Right renal pelvis (tissue), 4 donors: ENCODE data around the gene SLC12A3. TPM values are rescaled to one million over a fixed set of nuclear protein-coding genes. Genes with fewer than 3 reads are reported as not detected.

Experiments
- DNase-seq, 4 donors: peaks; one replicate each; pipeline ENCODE4 v3.0.0-alpha.2; 2013; ENCODE audit warnings: low read depth in 4 of 4, low spot score in 3 of 4, missing footprints in 1 of 4
- polyA plus RNA-seq, 4 donors: library from polyadenylated mRNA; unstranded; fragments of 120-200 nt; gene quantifications; one replicate each; pipeline ENCODE4 v1.2.1, GENCODE V29; 2013; ENCODE audit not compliant: insufficient read length in 4 of 4

SLC12A3 gene
- polyA plus RNA-seq, 4 donors: 36.4 to 58.0 (median 44.9) TPM

DNA sequence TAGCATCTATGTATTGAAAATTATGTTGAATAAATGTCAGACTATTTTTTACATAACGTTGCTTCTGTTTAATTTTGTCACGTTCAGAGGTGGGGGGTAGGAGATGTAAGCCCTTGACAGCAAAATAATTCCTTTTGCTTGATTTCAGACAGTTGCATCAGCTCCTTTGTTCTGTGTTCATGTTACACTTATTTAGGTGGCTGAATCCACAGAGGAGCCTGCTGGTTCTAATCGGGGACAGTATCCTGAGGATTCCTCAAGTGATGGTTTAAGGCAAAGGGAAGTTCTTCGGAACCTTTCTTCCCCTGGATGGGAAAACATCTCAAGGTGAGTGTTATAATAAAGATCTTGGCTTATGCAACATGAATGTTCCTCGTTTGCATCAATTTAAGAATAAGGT is 71.5 kb downstream of the SLC12A3 start:
- DNase-seq: no peak

DNA sequence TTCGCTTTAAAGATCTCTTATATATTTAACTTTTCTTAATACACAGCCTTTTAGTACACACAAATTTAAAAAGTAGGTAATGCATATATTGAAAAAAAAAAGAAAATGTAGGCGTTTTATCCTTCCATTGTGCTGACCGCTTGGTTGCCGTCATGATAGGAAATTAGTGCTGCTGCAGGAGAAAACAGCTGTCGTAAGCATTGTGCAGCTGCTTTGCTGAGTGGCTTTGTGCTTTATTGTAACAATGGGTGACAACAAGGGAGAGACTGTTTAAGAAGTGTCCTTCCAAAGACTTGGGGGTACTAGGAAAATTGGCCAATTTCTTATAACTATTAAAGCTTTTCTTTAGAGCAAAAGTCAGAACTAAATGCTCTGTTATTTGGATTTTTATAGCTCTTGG is 71.9 kb downstream of the SLC12A3 start:
- no peak for DNase-seq

DNA sequence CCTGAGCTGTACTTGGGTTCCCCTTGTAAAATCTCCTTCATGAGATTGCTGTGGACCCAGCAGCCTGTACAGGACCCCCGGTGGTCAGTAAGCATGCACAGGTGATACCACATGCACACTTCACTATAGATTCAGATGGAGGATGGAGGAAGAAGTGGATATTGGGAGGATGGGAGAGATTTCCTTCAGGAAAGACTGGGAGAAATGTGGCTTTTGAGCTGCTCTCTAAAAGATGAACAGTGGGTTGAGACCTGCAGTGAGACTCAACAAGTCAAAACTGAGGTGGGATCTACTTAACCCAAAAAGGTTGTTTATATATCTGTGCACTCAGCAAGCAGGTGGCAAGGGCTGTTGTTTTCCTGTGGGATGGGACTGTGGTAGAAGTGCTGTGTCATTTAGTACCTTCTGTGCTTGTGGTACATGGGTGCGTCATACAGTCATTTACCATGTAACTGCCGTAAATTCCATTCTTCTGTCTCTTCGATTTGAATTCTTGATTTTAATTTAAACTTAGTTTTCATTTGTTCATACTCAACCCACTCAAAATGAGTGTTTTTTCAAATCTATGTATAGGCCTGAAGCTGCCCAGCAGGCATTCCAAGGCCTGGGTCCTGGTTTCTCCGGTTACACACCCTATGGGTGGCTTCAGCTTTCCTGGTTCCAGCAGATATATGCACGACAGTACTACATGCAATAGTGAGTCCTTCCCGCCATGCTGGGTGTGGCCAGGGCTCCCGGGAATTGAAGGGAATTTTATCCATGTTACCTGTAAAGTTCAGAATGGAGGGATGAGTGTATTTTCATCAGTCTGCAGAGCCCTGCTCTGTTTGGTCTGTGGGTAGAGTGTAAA is 73.9 kb downstream of the SLC12A3 start:
- DNase-seq: no peak

DNA sequence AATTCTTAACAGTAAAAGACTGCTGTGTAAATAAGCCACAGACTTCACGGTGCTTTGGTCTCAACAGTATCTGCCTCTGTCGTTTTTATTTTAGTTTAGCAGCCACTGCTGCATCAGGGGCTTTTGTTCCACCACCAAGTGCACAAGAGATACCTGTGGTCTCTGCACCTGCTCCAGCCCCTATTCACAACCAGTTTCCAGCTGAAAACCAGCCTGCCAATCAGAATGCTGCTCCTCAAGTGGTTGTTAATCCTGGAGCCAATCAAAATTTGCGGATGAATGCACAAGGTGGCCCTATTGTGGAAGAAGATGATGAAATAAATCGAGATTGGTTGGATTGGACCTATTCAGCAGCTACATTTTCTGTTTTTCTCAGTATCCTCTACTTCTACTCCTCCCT is 74.8 kb downstream of the SLC12A3 start:
- no peak for DNase-seq

DNA sequence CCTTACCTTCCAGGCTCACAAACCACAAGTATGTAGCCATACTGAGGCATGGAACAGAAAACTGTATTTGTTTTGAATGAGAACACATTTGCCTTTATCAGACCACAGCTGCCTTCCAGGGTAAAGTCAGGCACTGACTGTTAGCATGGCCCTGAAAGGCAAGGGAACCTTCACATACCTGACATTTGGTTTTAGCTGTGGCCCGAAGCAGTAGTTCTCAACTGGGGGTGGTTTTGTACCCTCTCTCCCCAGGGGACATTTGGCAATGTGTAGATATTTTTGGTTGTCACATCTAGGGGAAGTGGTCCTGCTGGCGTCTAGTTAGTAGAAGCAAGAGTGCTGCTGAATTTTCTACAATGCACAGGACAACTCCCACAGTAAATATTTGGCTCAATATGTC is 76.1 kb downstream of the SLC12A3 start:
- no peak for DNase-seq

DNA sequence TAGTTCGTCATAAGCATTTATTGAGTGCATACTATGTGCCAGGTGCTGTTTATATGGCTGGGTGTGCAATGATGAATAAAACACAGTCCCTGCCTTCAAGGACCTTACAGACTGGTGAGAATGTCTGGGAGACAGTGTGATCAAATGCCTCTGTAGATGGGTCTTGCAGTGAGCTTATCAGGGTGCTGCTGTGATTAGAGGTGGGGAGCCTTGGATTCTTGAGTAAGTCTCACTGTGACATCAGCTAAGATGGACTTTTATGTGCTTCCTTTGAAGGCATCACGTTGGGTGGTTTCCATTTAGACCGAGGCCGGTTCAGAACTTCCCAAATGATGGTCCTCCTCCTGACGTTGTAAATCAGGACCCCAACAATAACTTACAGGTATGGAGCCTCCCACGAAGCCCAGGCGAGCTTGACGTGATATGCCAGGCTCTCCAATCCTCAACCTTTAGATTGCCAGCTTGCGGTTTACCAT is 76.9 kb downstream of the SLC12A3 start:
- no peak for DNase-seq

DNA sequence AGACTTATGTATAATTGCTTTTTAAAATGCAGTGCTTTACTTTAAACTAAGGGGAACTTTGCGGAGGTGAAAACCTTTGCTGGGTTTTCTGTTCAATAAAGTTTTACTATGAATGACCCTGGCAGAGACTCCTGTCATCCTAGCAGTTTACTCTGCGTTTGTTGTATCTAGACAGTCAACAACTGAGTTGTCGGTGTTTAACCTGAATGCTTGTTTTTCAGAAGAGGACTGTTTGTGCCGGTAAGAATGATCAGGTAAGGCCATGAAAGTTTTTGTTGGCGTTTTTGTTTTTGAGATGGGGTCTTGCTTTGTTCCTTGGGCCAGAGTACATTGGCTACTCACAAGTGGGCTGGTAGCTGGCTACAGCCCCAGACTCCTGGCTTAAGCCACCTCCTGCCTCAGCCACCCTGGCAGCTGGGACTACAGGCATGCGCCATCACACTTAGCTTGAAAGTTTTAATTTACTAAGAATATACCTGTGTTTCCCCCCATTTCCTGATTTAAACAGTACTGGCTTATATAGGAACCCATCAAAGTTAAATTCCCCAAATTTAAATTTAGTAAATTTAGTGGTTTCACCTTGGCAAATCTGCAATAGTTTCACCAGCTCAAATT is 78.9 kb downstream of the SLC12A3 start:
- DNase-seq: no peak

DNA sequence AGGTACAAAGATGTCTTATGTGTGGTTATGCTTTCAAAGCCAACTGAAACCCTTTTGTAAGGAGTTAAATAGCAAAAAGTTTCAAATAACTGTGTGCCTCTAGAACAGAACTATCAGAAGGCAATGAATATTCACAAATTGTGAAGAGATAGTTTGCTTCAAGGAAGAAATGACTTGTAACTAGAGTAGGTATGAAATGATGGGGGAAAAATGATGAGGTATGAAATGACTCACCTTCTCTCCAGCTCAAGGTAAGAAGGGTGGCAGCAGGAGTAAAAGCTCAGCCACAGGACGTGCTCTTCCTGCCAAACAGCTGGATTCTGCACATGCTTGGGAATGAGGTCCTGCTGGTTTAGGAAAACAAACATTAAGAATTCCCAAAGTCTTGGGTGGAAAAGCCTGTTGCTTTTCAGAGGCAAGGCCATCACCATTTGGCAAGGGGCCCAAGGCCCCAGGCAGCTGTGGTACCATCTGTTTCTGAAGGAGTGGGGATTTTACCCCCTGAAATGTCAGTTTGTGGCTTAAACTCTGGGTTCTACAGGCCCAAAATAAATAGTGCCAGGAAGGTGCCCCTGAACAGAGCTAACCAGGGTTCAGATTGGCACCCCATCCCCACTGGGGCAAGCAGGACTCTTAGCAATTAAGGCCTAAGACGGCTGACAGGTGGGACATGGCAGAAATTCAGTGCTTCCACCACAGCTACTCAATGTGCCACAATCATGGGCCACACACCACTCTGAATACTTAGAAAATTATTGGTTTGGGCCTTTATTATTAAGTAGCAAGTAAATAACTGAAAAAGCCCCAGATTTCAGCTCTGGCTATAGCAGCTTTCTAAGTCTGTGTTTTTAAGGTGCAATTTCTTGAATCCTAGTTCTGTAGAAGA is 80.2 kb downstream of the SLC12A3 start:
- no peak for DNase-seq

DNA sequence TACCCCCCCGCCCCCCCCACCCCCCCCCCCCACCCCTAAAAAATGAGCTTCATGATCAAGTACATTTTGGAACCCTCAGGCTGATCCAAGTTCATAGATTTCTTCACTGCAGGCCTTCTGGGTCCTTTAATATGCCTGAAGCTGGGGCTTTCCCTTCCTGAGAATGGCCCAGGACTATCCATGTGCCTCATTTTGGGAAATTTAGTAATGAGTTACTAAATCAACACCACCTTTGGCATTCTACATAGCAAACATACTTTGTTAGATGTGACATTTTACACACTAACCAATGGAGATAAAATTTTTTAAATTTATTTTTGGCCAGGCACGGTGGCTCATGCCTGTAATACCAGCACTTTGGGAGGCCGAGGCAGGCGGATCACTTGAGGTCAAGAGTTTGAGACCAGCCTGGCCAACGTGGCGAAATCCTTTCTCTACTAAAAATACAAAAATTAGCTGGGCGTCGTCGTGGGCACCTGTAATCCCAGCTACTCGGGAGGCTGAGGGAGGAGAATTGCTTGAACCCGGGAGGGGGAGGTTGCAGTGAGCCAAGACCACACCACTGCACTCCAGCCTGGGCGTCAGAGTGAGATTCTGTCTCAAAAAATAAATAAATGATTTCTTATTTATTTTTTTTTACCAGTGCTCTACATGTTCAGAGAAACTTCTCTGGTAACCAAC is 81.0 kb downstream of the SLC12A3 start:
- no peak for DNase-seq

DNA sequence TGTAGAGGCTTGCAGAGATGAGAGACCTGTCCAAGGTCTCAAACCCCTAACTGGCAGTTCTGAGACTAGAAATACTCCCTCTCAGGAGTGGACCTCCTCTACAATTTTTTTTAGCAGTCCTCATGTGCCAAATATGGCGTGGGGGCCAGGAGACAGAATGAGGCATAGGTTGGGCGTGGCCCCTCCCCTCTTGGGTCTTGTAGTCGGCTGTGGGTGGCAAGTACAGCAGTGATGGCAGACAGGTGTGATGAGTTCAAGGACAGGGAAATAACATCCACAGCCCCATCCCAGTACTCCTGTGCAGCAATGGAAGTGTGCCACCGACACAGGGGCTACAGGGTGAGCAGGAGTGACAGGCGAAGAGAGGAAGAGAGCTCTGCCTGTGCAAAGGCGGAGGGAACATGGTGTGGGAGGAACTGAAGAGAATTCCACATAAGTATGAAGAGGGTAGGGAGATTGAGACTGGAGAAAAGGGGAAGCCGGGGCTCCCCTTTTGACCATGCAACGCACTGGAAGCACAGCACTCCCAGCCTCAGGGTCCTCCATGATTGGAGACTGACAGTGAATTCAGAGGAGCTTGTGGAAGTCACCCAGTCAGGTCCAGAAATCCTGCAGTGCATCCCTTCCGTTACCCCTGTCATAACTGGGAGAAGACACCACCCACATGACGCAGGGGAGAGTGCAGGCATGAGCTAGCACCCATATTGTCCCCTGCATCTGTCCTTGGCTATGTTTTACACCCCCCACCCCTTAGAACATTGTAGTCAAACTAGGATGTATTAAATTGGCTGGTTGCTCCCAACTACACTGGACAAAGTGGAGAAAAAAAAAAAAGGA is 82.0 kb downstream of the SLC12A3 start:
- DNase-seq: no peak

DNA sequence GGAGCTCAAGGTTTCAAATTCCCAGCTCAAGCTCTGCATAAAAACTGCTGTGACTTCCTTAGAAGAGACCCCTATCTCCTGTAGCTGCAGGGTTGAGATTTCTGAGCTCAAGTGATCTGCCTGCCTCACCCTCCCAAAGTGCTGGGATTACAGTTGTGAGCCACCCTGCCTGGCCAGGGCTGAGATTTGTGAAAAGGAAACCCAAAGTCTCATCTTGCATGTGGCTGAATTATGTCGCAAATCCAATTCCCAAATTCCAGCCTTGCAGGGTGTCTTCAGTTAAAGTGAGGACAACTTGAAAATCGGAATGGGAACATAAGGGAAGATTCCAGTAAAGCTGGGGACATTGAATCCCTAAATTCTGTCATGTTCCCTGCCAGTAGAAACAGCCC is 82.6 kb downstream of the SLC12A3 start:
- DNase-seq: no peak

DNA sequence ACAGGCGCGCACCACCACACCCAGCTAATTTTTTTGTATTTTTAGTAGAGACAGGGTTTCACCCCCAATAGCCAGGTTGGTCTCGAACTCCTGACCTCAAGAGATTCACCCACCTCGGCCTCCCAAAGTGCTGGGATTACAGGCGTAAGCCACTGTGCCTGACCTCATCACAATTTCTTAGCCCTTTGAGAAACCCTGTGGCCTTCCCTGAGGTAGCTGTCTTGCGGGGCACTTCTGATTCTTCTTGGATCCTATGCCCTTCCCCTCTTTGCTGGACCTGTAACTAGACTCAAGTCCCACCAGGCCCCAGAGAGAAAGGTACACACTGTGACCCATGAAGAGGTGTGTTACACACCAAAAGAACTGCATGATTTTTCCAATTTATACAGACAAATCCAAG is 83.2 kb downstream of the SLC12A3 start:
- no peak for DNase-seq

DNA sequence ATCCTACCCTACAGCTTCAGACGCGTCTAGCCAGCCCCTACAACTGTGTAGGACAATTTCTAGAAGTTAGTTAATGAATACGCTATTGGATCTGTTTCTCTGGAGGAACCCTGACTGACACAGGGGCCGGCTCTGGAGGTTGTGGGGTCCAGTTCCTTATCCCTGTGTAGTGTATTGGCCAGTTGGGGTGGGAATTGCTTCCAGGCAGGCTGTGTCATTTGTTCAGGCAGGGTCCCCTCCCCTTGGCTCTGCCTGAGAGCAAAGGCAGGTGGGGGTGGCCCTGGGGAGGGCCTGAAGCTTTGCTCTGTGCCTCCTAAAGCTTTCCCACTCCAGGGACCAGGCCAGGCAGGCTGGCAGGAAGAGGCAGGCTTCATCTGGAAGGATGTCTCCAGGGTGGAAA is 85.0 kb downstream of the SLC12A3 start:
- no peak for DNase-seq

DNA sequence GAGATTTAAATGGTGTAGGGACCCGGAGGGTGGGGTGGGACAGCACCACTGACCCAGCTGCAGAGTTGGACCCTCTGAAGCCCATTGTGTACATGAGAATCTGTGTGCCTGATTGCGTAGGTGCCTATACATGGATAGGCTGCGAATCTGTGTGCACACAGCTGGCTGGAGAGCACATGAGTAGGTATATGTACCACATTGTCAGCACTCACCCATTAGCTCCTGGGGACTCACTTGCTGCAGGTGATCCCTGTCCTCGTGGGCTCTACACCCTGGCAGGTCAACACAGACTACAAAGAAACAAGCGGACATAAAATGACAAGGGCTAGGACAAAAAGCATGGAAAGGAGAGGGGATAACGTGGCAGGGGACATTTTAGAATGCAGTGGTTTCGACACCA is 85.4 kb downstream of the SLC12A3 start:
- no peak for DNase-seq

DNA sequence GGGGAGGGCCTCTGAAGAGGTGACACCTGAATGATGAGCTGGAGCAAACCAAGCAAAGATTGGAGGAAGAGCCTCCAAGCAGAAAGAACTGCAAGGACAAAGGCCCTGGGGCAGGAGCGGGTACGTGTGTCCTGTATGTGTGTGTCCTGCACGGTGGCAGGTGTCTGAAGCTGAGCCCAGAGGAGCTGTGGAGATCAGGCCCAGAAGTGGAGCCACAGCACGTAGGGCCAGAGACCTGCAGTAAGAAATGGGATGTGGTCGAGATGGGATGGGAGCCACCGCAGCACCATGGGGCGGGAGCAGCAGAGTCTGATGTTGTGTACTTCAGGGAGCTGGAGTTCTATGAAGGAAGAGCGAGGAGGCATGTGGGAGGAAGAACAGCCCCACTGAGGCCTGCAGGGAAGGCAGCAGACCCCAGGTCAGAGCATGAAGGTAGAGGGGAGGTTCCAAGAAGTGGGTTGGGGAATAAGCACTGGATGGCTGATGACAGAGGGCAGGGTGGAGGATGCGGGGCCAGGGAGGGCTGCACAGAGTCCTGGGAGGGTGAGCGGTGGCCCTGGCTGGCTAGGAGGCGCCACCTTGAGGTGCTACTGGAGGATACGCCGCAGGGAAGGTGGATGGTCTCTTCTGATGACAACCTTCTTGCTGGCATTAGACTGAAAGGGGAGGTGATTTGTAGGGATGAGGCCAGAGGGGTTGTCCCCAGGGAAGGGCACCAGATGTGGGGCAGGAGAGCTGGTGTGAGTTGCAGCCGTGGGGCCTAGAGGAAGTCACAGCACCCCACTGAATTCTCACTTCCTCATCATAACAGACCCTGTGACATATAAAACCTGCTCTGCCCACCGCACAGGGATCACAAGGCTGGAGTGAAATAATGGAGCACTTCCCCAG is 86.1 kb downstream of the SLC12A3 start:
- no peak for DNase-seq

DNA sequence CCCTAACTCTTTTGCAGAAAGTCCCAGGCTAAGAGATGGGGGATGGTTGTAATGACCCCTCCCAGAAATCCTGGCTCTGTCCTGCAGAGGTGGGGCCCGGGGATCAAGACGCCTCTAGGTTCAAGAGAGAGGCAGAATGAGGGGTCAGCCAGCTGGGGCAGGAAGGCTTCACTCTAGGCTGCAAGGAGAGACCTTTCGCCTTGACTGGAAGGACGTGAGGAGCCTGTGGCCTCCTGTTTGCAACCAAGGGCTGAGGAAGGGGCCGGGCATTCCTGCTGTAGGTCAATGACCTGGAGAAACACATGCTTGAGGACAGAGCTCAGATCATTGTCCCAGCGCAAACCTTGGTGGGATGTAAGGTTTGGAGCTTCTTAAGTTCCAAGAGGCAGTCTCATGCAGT is 88.0 kb downstream of the SLC12A3 start:
- no peak for DNase-seq

DNA sequence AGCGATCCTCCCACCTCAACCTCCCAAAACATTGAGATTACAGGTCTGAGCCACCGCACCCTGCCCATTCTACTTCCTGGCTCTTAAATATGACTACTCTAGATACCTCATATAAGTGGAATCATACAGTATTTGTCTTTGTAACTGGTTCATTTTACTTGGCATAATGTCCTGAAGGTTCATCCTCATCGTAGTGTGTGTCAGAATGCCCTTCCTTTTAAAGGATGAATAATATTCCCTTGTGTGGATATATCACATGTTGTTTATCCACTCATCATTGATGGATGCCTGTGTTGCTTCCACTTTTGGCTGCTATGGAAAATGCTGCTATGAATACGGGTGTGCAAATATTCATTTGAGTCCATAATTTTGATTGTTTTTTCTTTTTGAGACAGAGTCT is 91.1 kb downstream of the SLC12A3 start:
- DNase-seq: no peak

DNA sequence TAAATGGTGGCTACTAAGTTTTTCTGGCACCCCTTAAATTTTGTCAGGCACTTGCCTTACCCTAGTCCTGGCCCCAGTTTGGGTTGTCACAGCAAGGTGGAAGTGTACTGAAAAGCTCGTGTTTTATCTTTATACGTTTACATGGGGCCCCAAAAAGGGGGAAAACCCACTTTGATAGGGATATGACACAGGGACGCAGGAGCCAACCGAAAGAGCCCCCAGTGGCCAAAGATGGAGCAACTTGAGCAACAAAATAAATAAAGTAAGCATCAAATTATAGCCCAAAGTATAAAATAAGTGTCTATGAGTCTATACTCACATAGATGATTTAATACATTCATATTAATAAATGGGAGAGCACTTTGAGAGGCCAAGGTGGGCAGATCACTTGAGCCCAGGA is 91.7 kb downstream of the SLC12A3 start:
- no peak for DNase-seq
